ENCODE data around the gene TMEM9.

Gene TMEM9

GRCh38 chr1:201146626-201147390 is 7.5 kb downstream of the TMEM9 start:
- in situ Hi-C loops (cut with MboI; ENCODE audit: low sequenced_read_pairs) = no loop called here

GRCh38 chr1:201145816-201146215 is 8.5 kb downstream of the TMEM9 start:
- in situ Hi-C loops (cut with MboI; ENCODE audit: low sequenced_read_pairs) = no loop called here

- in situ Hi-C loops (cut with MboI; ENCODE audit: low sequenced_read_pairs) = no loop called here
Observed at GRCh38 chr1:201145132-201145531, 9.1 kb downstream of the TMEM9 start.

GRCh38 chr1:201144701-201145100 is 9.6 kb downstream of the TMEM9 start:
- in situ Hi-C loops (cut with MboI; ENCODE audit: low sequenced_read_pairs) = no loop called here

- in situ Hi-C loops (cut with MboI; ENCODE audit: low sequenced_read_pairs) = no loop called here
Observed at GRCh38 chr1:201143726-201144635, 10.3 kb downstream of the TMEM9 start.

GRCh38 chr1:201142849-201143725 is 11.2 kb downstream of the TMEM9 start:
- in situ Hi-C loops (cut with MboI; ENCODE audit: low sequenced_read_pairs) = no loop called here

GRCh38 chr1:201142011-201142848 is 12.0 kb downstream of the TMEM9 start:
- in situ Hi-C loops (cut with MboI; ENCODE audit: low sequenced_read_pairs) = no loop called here

GRCh38 chr1:201141418-201141817 is 12.9 kb downstream of the TMEM9 start:
- in situ Hi-C loops (cut with MboI; ENCODE audit: low sequenced_read_pairs) = no loop called here

- in situ Hi-C loops (cut with MboI; ENCODE audit: low sequenced_read_pairs) = no loop called here
Observed at GRCh38 chr1:201140941-201141260, 13.4 kb downstream of the TMEM9 start.

- in situ Hi-C loops (cut with MboI; ENCODE audit: low sequenced_read_pairs) = no loop called here
Observed at GRCh38 chr1:201140235-201140940, 13.9 kb downstream of the TMEM9 start.

GRCh38 chr1:201139756-201140155 is 14.5 kb downstream of the TMEM9 start:
- in situ Hi-C loops (cut with MboI; ENCODE audit: low sequenced_read_pairs) = no loop called here

GRCh38 chr1:201139306-201139705 is 15.0 kb downstream of the TMEM9 start:
- in situ Hi-C loops (cut with MboI; ENCODE audit: low sequenced_read_pairs) = no loop called here

GRCh38 chr1:201138311-201138840 is 15.9 kb downstream of the TMEM9 start:
- in situ Hi-C loops (cut with MboI; ENCODE audit: low sequenced_read_pairs) = no loop called here

GRCh38 chr1:201137579-201138310 is 16.5 kb downstream of the TMEM9 start:
- in situ Hi-C loops (cut with MboI; ENCODE audit: low sequenced_read_pairs) = no loop called here

GRCh38 chr1:201137024-201137392 is 17.3 kb downstream of the TMEM9 start:
- in situ Hi-C loops (cut with MboI; ENCODE audit: low sequenced_read_pairs) = no loop called here

- in situ Hi-C loops (cut with MboI; ENCODE audit: low sequenced_read_pairs) = no loop called here
Observed at GRCh38 chr1:201136355-201137023, 17.8 kb downstream of the TMEM9 start.

GRCh38 chr1:201134405-201134804 is 19.9 kb downstream of the TMEM9 start:
- in situ Hi-C loops (cut with MboI; ENCODE audit: low sequenced_read_pairs) = no loop called here

- in situ Hi-C loops (cut with MboI; ENCODE audit: low sequenced_read_pairs) = no loop called here
Observed at GRCh38 chr1:201131398-201131797, 22.9 kb downstream of the TMEM9 start.
